Astrocyte (in vitro differentiated cells and primary cell): Measurements from ENCODE around the gene RIT1. TPM values are rescaled to one million over a fixed set of nuclear protein-coding genes. Genes with fewer than 3 reads are reported as not detected.
"Not testable (repeated sequence)": the region's sequence is repeated elsewhere in the genome, so short reads cannot be mapped to it uniquely, and the experiment has no call there.

Experiments used
- DNase-seq: peaks from one replicate; pipeline ENCODE4 v3.0.0-alpha.2; 2010; ENCODE audit warnings: low read depth
- FAIRE-seq: peaks from 2 replicates; lab custom pipeline; 2011; peaks lifted over from hg19 to GRCh38; lab: Jason Lieb, UNC
- H2AFZ ChIP-seq: 2 replicates; pipeline ENCODE4 v1.6.0; 2012; ENCODE audit warnings: low read depth, low read length, inconsistent platforms
- H3K27ac ChIP-seq: 2 replicates; pipeline ENCODE4 v1.5.1; 2011; ENCODE audit warnings: low read depth, low read length, inconsistent platforms
- H3K27me3 ChIP-seq: 2 replicates; pipeline ENCODE4 v1.6.0; 2011; ENCODE audit warnings: low read length, inconsistent platforms; ENCODE audit not compliant: insufficient read depth
- H3K36me3 ChIP-seq: 2 replicates; pipeline ENCODE4 v1.5.1; 2011; ENCODE audit warnings: low read length, inconsistent platforms; ENCODE audit not compliant: insufficient read depth
- H3K4me1 ChIP-seq: 2 replicates; pipeline ENCODE4 v1.5.1; 2011; ENCODE audit warnings: low read length, inconsistent platforms; ENCODE audit not compliant: insufficient read depth
- H3K4me2 ChIP-seq: 2 replicates; pipeline ENCODE4 v1.6.0; 2012; ENCODE audit warnings: low read length, inconsistent platforms
- H3K4me3 ChIP-seq: 2 replicates; pipeline ENCODE4 v1.5.1; 2011; ENCODE audit warnings: low read depth, mild to moderate bottlenecking, low read length, inconsistent platforms; ENCODE audit not compliant: insufficient read depth
- H3K79me2 ChIP-seq: 2 replicates; pipeline ENCODE4 v1.6.0; 2012; ENCODE audit warnings: mild to moderate bottlenecking, low read length, inconsistent platforms; ENCODE audit not compliant: insufficient read depth
- H3K9ac ChIP-seq: 2 replicates; pipeline ENCODE4 v1.6.0; 2012; ENCODE audit warnings: mild to moderate bottlenecking, low read length, inconsistent platforms
- H3K9me3 ChIP-seq: 2 replicates; pipeline ENCODE4 v1.5.1; 2012; ENCODE audit warnings: low read depth, mild to moderate bottlenecking, low read length, inconsistent platforms; ENCODE audit not compliant: insufficient read depth
- H4K20me1 ChIP-seq: 2 replicates; pipeline ENCODE4 v1.6.0; 2012; ENCODE audit warnings: low read length, inconsistent platforms; ENCODE audit not compliant: insufficient read depth
- H3K27ac Mint-ChIP-seq: one replicate; pipeline ENCODE4 v1.8.0; 2021; ENCODE audit warnings: mild to moderate bottlenecking, mixed read lengths; ENCODE audit not compliant: unreplicated experiment
- H3K27me3 Mint-ChIP-seq: one replicate; pipeline ENCODE4 v1.8.0; 2021; ENCODE audit warnings: low read depth, mixed read lengths; ENCODE audit not compliant: unreplicated experiment
- H3K36me3 Mint-ChIP-seq: one replicate; pipeline ENCODE4 v1.8.0; 2021; ENCODE audit warnings: low read depth, mixed read lengths; ENCODE audit not compliant: unreplicated experiment
- H3K4me1 Mint-ChIP-seq: one replicate; pipeline ENCODE4 v1.8.0; 2021; ENCODE audit warnings: low read depth, mixed read lengths; ENCODE audit not compliant: unreplicated experiment
- H3K4me3 Mint-ChIP-seq: one replicate; pipeline ENCODE4 v1.8.0; 2021; ENCODE audit warnings: mild to moderate bottlenecking, moderate library complexity, mixed read lengths; ENCODE audit not compliant: unreplicated experiment
- H3K9me3 Mint-ChIP-seq: one replicate; pipeline ENCODE4 v1.8.0; 2021; ENCODE audit warnings: mild to moderate bottlenecking, mixed read lengths; ENCODE audit not compliant: unreplicated experiment
- CTCF ChIP-seq: IDR thresholded peaks from 2 replicates; pipeline ENCODE4 v1.5.1; 2011; ENCODE audit warnings: low read depth, mild to moderate bottlenecking, inconsistent platforms, low read length, moderate library complexity; ENCODE audit not compliant: insufficient read depth
- EZH2 ChIP-seq: IDR thresholded peaks from 2 replicates; pipeline ENCODE4 v1.6.1; 2012; ENCODE audit warnings: mild to moderate bottlenecking, low read length, inconsistent platforms; ENCODE audit not compliant: insufficient read depth
- total RNA-seq: library from RNA; stranded (reverse); gene quantifications from 2 replicates; pipeline ENCODE4 v1.2.1, GENCODE V29; 2021

The RIT1 gene
- total RNA-seq, 1 donor from 2014 or later, result 59.4 TPM

- Histone ChIP-seq H3K4me3 (peak overlapping the region; percentile 80), H3K9me3 (no peaks in the 10 kb centered on the region), H3K79me2 (peaks cover 73% of the 10 kb centered on the region), H3K27ac (no peak overlapping the region), H3K36me3 (peaks cover 46% of the 10 kb centered on the region), H3K4me2 (peak overlapping the region; percentile 86), H3K4me1 (peaks cover 36% of the 10 kb centered on the region), H3K9ac (peak overlapping the region; percentile 45), H2AFZ (no peak overlapping the region), H3K27me3 (no peaks in the 10 kb centered on the region), H4K20me1 (peaks cover 58% of the 10 kb centered on the region)
- peaks cover 18% of the 10 kb centered on the region for H3K4me1 Mint-ChIP-seq
- TF ChIP-seq CTCF (no peak), EZH2 (no peak)
- peaks cover 8% of the 10 kb centered on the region for H3K36me3 Mint-ChIP-seq
- DNase-seq (peak; percentile 42), FAIRE-seq (no peak)
- H3K27me3 Mint-ChIP-seq, result no peaks in the 10 kb centered on the region
- peak overlapping the region; percentile 74 for H3K4me3 Mint-ChIP-seq
- no peaks in the 10 kb centered on the region for H3K9me3 Mint-ChIP-seq
- H3K27ac Mint-ChIP-seq, result peak overlapping the region; percentile 62
These were observed 20.3 kb upstream of the RIT1 start for GRCh38 chr1:155931332-155932038.

GRCh38 chr1:155930725-155931124 lies 19.6 kb upstream of the RIT1 start:
- H3K27ac ChIP-seq, H3K9me3 Mint-ChIP-seq, H2AFZ ChIP-seq, H3K9me3 ChIP-seq, DNase-seq, H3K27me3 Mint-ChIP-seq, H3K27me3 ChIP-seq, FAIRE-seq: not testable (repeated sequence)
- H3K9ac ChIP-seq, result peak overlapping the region; percentile 45
- Mint-ChIP-seq H3K36me3 (peaks cover 11% of the 10 kb centered on the region), H3K4me3 (peak overlapping the region; percentile 74), H3K4me1 (peaks cover 18% of the 10 kb centered on the region), H3K27ac (peak overlapping the region; percentile 62)
- H3K4me3 ChIP-seq, result peak overlapping the region; percentile 80
- H4K20me1 ChIP-seq, result peaks cover 65% of the 10 kb centered on the region
- H3K79me2 ChIP-seq, result peaks cover 81% of the 10 kb centered on the region
- H3K36me3 ChIP-seq, result peaks cover 52% of the 10 kb centered on the region
- H3K4me1 ChIP-seq, result peaks cover 36% of the 10 kb centered on the region
- peak overlapping the region; percentile 86 for H3K4me2 ChIP-seq

GRCh38 chr1:155929057-155929456 lies 17.9 kb upstream of the RIT1 start:
- H2AFZ ChIP-seq, result no peak overlapping the region
- H3K27me3 Mint-ChIP-seq, result no peaks in the 10 kb centered on the region

More at GRCh38 chr1:155929057-155929456, 17.9 kb upstream of the RIT1 start:
- no peaks in the 10 kb centered on the region for H3K9me3 Mint-ChIP-seq
- H3K27me3 ChIP-seq, result no peaks in the 10 kb centered on the region
- peak overlapping the region; percentile 35 for H3K27ac ChIP-seq
- DNase-seq, result peak; percentile 37
- peaks cover 36% of the 10 kb centered on the region for H3K4me1 ChIP-seq
- no peak for TF ChIP-seq CTCF
- no peak for TF ChIP-seq EZH2
- H3K27ac Mint-ChIP-seq, result no peak overlapping the region
- peak overlapping the region; percentile 49 for H3K4me2 ChIP-seq
- peaks cover 14% of the 10 kb centered on the region for H3K36me3 Mint-ChIP-seq
- no peak overlapping the region for H3K4me3 ChIP-seq
- H3K4me1 Mint-ChIP-seq, result peaks cover 18% of the 10 kb centered on the region
- H4K20me1 ChIP-seq, result peaks cover 74% of the 10 kb centered on the region
- H3K4me3 Mint-ChIP-seq, result no peak overlapping the region
- H3K9me3 ChIP-seq, result no peaks in the 10 kb centered on the region
- FAIRE-seq, result no peak
- peaks cover 66% of the 10 kb centered on the region for H3K36me3 ChIP-seq
- peaks cover 82% of the 10 kb centered on the region for H3K79me2 ChIP-seq
- peak overlapping the region; percentile 18 for H3K9ac ChIP-seq
